Activated CD4-positive, alpha-beta T cell treated with anti-CD3 and anti-CD28 coated beads, Interleukin-2, Interleukin-4, amounts not matched to agents 100 ng/mL and 50 ng/mL, durations not matched to agents 16 hours and 8 hours (primary cell): Measurements from ENCODE around the gene EPHA6.

ENCODE experiments used
- DNase-seq: peaks from one replicate; pipeline ENCODE4 v3.0.0-alpha.2; 2020; ENCODE audit warnings: low spot score

EPHA6 gene

DNA sequence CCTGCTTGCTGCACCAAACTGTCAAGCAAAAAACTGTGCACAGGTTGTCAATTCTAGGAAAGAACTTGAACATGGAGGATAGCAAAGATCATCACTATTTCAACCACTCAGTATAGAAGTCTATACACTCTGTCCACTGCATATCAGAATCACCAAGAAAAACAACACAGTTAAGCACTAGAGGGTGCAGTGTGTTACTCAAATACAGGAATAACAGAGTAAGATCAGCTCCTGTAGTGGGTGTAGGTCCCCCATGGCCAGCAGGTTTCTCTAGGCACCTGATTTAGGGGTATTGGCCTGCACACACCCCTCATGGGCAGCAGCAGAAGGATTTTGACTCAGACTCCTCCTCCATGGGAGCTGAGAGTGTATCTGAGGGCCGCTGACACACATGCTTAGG lies 464.1 kb downstream of the EPHA6 start:
- DNase-seq, result no peak

DNA sequence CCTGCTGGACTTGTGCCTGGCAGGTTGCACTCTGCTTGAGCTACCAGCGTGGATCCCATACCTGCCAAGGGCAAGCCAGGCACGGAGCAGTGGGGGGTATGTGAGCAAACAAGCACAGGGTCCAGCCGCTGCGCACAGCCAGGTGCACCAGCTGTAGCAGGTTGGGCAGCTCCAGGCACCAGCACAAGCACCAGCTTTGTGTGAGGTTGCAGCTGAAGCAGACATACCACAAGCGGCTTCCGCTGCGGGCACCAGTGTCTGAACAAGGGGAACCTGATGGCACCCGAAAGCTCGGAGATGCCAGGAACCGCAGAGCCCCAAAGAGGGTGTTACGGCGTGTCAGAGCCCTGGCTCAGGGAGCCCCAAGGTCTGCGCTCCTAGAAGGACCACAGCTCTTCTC lies 477.5 kb downstream of the EPHA6 start:
- no peak for DNase-seq

DNA sequence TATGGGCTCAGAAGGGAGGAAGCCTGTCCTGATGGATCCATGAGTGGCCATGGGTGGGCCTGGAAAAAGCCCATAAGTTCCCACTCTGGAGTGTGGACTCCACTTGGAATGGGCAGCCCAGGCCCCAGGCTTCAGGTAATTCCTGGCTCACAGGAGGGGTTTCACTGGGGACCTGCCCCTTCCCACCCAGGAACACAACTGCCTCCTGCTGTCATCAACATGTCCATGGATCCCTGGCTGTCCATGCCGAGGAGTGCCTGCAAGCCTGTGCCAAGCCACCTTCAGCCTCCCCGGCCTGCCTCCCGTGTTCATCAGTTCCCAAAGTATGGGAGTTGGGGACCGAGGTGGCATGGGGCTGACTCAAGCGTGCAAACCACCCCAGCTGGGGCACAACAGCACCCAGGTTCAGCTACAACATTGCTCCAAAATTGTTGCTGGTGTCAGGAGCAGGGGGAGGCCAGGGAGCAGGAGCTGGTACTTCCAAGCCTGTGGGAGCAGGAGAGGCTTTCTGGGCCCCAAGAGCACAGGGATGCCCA lies 479.3 kb downstream of the EPHA6 start:
- no peak for DNase-seq

DNA sequence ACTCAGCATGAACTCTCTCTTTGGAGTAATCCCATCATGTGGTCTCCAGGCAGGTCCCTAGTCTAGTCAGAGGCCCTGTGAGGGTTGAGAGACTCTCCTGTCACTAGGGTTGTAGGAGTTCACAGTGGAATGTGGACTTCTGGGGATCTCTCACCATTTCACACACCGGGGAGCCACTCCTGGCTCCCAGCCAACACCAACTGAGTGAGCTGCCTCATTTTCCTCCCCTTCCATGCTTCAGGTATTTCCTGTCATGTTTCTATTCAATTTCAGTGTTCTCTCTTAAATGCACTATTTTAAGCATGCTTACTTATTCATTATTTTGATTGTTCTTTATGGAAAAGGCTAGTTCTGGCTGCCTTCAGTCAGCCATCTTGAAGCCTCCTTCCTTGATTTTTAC lies 482.6 kb downstream of the EPHA6 start:
- no peak for DNase-seq

DNA sequence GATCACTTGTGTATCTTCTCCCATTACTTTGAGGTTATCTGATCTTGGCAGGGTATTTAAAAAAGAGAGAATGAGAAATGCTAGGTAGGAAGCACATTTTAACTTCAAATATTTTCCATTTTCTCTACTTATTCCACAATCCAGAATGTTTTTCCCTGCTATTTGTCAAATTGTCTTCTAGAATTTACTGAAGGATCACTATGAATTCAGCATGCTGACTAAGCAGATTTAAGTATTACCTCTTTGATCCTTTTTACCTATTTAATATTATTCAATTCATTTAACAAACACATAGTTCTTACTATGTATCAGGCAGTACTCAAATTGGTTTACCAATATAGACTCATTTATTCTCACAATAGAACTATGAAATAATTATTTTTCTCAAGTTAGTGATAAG lies 486.7 kb downstream of the EPHA6 start:
- DNase-seq, result no peak

DNA sequence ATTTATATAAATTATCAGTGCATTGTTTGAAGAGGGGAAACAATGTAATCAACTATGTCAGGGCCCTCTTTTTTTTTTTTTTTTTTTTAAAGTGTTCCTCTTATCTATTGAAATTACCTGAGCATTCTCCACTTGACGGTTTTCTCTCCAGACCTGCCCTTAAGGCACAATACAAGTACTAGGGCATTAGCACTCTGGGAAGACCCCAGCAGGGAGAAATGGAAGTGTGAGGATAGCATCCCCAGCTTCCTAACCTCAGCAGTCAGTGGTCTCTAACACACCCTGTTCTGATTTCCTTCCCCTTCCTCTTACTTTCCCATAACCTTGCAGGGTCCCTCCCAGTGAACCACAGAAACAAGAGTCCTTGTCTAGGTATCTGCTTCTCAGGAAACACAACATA lies 491.8 kb downstream of the EPHA6 start:
- no peak for DNase-seq

DNA sequence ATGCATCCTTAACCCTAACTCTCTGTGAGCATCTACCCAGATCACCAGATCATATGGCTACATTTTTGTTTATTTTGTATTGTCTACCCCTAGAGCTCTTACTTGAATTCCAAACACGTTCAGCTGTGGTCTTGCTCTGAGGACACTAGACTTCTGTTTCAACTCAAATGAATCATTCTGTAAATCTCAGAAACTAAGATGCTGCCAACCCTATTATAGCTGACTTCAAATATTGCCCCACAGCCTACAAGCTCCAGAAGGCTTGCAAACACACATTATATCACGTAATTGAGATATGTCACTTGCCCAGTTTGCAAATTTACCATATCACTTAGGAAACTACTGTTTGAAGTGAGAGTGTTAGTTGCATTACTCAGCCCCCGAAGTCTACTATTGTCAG lies 524.0 kb downstream of the EPHA6 start:
- no peak for DNase-seq

DNA sequence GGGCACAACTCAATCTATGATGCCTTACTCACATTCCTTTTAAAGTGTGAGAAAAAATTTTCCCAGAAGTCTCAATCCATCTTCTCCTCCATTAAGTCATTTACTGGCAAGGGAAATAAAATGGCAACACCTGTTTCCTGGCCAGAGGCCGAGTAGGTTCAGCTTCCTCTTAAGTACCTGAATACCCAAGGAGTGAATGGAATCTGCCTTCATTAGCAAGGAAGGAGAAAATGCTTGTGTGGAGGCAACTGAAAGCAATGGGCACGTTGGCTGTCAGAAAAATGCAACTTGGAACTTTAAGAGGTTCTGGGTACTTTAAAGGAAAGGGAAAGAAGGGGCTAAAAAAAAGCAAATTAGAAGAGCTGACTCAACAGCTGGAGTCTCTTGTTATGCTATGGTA lies 526.5 kb downstream of the EPHA6 start:
- no peak for DNase-seq

DNA sequence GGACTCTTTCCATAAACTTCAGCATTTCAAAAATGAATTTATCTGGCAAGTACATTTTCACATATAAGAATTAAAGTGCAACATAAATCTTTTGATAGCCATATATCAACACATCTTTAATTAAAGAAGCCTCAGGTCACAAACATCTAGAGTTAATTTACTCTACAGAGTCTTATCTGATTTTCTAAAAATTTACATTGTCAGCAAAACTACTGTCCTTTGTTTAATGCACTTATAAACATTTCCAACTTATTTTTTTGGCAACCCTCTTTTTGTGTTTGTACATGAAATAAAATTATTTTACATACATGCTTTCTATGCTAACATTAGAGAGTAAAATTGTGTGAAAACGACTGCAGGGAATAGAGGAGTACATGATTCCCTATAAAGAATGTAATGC lies 533.4 kb downstream of the EPHA6 start:
- no peak for DNase-seq

DNA sequence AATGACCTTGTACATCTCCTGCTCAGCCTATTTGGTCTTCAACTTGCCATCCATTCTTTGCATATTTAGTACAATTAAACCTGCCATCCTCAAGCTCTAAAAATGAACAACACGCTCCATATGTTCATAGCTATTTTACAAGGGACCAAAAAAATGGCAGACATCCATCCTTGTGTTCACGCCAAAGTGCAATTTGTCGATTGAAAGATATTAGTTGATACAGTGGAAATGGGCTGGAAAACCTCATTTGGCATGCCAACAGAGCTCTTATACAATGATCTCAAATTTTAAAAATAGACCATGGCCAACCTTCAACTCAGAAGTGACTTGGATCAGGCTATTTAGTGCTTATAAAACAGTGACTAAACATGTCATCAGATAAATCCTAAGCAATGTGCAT lies 536.6 kb downstream of the EPHA6 start:
- DNase-seq, result no peak

DNA sequence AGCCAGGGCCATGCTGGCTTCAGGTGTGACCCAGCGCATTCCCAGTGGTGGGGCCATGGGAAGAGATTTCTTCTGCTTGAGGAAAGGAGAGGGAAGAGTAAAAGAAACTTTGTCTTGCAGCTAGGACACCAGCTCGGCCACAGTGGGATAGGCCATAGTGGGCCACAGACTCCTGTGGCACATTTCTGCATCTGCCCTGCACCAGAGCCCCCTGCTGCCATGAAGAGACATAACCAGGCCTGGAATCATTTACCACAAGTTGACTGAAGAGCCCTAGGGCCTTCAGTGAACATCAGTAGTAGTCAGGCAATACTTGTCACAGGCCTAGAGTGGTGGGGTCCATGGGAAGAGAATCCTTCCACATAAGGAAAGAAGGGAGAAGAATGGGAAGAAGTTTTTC lies 538.8 kb downstream of the EPHA6 start:
- no peak for DNase-seq

DNA sequence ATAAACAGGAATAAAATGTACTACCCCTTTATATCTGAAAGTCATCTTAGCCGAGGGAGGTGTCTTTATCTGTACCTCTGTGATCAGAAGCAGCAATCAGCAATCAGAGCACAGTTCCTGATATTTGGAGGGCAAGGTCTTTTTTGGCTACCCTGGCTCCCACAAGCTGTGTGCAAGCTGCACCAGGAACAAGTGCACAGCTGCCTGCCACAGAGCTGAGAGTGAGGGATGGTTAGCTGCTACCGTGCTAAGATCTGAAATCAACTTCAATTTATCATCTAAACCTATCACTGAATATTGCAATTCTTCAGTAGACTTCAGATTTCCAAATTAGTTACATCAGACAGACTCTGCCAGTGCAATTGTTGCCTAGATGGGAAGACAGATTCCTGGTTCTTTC lies 545.6 kb downstream of the EPHA6 start:
- DNase-seq, result no peak

DNA sequence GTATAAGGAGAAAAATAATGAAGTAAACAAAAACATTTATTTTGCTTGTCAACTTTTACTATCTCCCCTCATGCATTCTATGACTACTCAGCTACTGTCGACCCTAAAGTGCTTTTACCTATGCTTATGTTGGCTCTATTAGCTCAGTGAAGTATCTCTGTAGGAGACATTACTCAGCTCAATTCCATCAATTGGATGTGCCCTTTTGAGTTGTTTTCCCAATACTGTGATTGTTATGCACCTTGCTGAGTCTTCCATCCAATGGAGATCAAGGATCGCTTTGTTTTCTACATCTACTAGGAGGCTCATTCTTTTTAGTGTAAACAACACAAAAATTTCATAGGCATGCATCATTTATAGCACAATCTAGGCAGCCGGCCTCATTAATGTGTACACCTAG lies 546.4 kb downstream of the EPHA6 start:
- DNase-seq, result no peak

DNA sequence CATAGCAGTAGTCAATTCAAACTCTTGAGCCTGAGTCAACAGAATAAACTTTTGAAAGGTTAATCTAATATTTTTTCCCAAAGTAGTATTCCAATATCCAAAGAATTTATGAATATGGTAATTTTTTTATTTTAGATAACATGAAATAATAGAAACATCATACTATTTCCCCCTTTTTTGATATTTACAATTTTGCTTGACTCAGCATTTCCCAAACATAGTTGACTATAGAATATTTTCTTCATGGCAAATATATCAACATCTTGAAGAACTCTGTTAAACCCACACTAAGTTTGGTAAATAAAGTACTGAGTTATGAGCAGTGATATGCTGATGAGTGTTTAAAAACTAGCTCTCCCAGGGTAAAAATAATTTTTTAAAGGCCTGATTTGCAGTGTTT lies 570.2 kb downstream of the EPHA6 start:
- DNase-seq, result no peak

DNA sequence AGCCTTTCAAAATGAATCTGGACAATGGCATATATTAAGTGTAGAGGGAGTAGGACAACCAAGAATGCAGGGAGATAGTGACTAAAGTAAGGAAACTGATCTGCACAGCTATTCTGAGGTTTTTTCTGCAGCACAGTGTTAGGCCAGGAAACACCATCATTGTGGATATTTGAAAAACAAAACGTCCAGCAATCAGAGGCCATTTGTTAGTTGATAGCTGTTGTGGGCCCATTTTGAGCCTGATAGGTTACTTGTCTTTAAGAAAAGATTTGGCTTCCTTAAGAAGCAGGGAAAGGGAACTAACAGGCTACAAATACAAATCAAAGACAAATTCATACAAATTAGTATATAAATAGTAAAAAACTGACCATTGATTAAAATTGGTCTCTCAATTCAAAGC lies 574.4 kb downstream of the EPHA6 start:
- DNase-seq, result no peak

DNA sequence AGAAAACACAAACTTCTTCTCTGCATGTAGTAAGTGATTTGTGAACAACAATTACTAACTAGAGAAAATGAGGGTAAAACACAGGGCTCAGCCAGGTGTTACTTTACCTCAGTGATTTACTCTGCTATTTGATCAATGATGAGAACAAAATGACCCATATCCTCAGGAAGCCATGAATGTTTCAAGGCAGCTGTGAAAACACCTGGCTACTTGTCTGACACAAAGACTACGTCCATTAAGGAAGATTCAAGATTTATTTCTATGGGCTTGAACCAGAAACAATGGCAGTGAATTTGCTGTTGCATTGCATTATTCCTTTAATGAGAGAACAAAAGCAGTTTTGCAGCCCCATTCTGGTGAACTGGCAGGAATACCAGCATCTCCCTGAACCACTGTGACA lies 575.5 kb downstream of the EPHA6 start:
- no peak for DNase-seq

DNA sequence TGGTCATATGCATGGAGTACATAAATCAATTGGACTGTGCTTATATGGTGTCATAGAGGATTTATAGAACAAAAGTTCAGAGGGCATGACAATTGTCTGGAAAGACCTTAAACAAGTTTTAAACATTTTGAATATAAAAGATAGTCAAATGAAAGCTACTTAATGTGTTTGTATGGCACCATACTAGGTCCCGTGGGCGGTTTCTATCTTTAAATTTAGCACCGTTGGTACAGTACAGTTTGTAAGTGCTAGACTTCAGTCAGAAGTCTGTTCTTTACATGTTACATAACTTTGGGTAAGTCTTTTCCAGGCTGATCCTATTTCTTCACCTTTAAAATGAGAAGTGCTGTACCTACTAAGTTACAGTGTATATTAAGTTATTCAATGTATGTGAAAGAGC lies 576.8 kb downstream of the EPHA6 start:
- no peak for DNase-seq

DNA sequence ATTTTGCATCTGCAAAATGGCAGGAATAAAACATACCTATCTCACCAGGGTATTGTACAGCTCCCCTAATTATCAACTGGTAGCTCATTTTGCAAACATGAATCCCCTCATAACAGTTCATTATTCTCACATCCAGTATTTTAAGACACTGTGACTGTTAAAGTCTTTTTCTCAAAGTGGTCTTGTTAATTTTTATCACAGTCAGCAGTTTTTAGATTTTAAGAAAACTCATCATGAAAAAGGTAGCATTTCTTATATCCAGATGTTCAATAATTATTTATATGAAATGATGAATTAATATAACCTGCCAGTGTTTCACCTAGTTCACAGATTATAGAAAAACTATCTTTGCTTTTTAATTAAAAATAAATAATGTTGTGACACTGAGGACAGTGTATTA lies 595.2 kb downstream of the EPHA6 start:
- no peak for DNase-seq

DNA sequence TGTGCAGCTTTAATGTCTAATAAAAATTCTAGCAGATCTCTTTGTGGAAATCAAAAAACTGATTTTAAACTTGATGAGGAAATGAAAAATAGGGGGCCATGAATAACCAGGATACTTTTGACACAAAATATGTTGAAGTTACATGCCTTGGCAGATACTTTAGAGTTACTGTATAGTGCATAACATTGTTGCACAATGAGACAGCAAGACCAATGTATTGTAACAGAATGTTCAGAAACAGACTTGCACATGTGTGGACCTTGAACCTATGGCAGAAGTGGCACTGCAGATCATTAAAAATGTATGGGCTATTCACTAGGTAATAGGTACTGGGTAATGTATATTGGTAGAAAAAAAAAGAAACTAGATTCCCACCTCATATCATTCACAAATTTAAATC lies 607.2 kb downstream of the EPHA6 start:
- no peak for DNase-seq

DNA sequence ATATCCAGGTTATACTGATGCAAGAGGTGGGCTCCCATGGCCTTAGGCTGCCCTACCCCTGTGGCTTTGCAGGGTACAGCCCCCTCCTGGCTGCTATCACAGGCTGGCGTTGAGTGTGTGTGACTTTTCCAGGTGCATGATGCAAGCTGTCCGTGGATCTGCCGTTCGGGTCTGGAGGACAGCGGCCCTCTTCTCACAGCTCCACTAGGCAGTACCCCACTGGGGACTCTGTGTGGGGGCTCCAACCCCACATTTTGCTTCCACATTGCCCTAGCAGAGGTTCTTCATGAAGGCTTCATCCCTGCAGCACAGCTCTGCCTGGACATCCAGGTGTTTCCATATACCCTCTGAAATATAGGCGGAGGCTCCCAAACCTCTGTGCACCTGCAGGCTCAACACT lies 610.6 kb downstream of the EPHA6 start:
- no peak for DNase-seq

DNA sequence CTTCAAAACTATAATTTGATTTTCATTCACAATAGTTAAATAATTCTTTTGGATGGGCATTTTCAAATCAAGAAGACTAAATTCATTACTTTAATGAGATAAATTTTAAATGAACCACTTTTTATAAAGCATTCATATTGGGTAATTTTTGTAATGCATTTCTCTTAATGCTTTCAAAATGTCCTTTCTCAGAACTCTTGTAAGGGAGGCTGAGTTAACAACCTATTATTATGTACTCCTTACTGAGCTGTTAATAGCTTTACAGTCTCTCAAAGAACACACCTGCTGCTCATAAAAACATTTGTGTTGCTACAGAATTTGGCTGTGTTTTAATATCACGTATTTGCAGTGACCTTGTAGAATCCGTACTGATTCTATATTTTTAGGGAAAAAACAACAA lies 616.2 kb downstream of the EPHA6 start:
- no peak for DNase-seq

DNA sequence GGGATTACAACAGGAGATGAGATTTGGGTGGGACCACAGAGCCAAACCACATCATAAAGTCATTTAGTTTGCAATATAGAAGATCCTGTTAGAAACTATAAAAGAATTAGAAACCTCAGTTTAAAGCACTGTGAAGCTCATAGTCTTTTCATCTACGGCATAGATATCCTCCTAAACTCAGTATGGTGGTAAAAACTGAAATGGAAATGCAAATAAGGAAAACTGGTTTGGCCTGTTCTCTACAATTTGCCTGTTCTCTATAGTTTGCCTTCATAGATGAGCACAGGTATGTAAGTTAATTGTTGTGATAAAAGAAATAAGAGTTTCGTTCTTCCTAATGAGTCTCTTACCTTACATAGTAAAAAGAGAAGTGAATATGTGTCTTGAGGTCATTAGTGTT lies 618.5 kb downstream of the EPHA6 start:
- no peak for DNase-seq

DNA sequence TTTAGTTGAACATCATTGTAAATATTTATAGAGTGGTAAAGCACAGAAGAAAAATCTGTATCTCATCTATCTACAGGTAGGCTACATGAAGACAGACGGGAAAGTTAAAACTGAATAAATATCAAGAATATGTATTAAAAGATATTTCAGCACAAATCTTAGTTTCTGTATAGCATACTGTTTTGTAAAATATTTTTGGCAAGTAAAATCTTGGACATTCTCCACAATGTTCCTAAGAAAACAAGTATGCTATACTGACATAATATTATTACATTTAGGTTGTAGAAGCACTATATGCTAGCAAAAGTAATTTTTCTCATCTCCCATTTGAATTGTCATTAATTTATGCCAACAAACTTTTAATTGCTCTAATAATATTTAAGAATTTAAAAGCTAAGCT lies 623.7 kb downstream of the EPHA6 start:
- DNase-seq, result no peak

DNA sequence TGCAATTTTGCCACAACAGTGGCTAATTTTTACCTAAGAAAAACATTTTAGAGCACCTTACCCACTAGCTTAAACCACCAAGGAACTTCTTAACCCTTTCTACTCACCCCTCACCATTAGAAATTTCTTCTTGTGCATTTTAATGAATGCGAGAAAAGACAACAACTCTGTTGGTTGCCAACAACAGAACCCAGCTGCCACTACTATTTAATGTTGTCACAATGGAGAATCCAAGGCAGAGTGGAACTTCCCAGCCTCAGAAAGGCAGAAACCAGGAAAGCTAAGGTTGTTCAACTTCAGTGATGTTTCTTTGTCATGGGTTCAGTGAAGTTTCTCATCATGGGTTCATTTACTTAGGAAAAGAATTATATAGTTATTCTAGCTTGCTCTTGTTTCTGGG lies 625.0 kb downstream of the EPHA6 start:
- no peak for DNase-seq

DNA sequence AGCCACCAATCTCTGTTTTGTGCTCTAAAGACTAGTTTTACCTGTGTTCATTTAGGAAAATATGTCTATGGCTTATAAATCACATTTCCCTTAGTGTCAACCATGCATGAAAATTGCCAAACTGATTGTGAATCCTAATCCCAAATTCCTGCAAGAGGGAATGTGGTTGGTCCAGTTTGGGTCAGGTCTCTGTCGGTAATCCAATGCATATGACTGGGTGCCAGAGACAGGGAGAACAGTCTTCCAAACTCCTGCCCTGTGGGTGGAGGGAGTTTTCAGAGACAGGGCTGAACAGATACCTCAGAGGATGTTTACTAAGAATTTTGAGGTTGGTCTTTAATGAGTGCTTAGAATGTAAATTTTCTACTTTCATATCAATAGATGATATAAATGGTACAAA lies 649.6 kb downstream of the EPHA6 start:
- DNase-seq, result no peak
